Vagina (tissue), 2 donors: ENCODE results near the gene NPAS3.

Experiments
- POLR2AphosphoS5 ChIP-seq, 2 donors: sonication (generic); formaldehyde crosslinking; IDR thresholded peaks; one replicate each; pipeline ENCODE4 v1.9.0; 2017; ENCODE audit warnings: antibody characterized with exemption in 2 of 2, mild to moderate bottlenecking in 2 of 2, low read depth in 1 of 2; ENCODE audit not compliant: insufficient read depth in 1 of 2
- TF ChIP-seq, protein P1 (sequence below), 3 experiments: fragments of 450-650 bp in 2 of 3; fragments of 200-600 bp in 1 of 3; sonication (generic) in 1 of 3; IDR thresholded peaks; one replicate each; pipeline ENCODE4 v1.5.1; 2017 to 2019; ENCODE audit warnings: antibody characterized with exemption in 3 of 3, mild to moderate bottlenecking in 2 of 3, moderate library complexity in 2 of 3

DNA sequence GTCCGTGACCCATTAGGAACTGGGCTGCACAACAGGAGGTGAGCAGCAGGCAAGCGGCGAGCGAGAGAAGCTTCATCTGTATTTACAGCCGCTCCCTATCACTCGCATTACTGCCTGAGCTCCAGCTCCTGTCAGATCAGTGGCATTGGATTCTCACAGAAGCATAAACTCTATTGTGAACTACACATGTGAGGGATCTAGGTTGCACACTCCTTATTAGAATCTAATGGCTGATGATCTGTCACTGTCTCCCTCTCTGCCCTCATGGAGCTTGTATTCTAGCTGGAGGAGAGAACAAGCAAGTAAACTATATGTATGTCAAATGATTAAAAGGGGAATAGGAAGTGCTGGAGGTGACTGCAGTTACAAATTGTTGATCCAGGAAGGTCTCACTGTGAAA, 533.1 kb downstream of the NPAS3 start:
- no peak for TF ChIP-seq POLR2AphosphoS5 (IDR thresholded peaks at IDR 0.05; ENCODE audit: insufficient read depth in 1 of 2, low read depth in 1 of 2)
- TF ChIP-seq, protein P1, sequence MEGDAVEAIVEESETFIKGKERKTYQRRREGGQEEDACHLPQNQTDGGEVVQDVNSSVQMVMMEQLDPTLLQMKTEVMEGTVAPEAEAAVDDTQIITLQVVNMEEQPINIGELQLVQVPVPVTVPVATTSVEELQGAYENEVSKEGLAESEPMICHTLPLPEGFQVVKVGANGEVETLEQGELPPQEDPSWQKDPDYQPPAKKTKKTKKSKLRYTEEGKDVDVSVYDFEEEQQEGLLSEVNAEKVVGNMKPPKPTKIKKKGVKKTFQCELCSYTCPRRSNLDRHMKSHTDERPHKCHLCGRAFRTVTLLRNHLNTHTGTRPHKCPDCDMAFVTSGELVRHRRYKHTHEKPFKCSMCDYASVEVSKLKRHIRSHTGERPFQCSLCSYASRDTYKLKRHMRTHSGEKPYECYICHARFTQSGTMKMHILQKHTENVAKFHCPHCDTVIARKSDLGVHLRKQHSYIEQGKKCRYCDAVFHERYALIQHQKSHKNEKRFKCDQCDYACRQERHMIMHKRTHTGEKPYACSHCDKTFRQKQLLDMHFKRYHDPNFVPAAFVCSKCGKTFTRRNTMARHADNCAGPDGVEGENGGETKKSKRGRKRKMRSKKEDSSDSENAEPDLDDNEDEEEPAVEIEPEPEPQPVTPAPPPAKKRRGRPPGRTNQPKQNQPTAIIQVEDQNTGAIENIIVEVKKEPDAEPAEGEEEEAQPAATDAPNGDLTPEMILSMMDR (IDR thresholded peaks at IDR 0.05): no peak
